ENCODE measurements around the gene FHIT.
A peak's percentile ranks its signal among the peaks of the same experiment; 100 is the strongest.

The FHIT gene

DNA sequence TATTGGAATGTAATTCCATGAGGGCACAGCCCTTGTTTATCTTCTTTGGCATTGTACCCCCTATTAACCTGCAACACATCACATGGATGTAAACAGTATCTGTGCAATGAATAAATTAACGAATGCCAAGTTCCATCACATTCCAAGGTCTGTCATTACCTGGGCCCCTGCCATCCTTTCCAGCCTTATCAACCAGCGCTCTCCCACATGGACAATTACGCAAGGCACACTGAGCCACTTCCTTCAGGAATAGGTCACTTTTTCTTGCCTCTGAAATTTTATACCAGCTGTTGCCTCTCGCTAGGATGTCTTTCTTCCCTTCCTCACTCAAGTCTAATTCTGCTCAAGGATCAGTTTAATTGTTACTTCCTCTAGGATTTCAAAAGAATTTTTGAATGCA, 1149.6 kb downstream of the FHIT start:
- Histone ChIP-seq H3K36me3 (ENCODE audit: control insufficient read depth, insufficient read depth, low read length) (no peaks in the 10 kb centered on the region), H3K27me3 (replicated peaks; ENCODE audit: control insufficient read depth, insufficient read depth, low read length, poor library complexity, severe bottlenecking) (no peaks in the 10 kb centered on the region), H3K27ac (ENCODE audit: insufficient read depth, low read length, poor library complexity, severe bottlenecking) (no peak overlapping the region), H3K4me1 (ENCODE audit: control insufficient read depth, insufficient read depth, low read length, poor library complexity, severe bottlenecking) (no peaks in the 10 kb centered on the region), H3K4me3 (ENCODE audit: insufficient read depth, low read depth, low read length, poor library complexity, severe bottlenecking) (no peak overlapping the region), H3K9me3 (ENCODE audit: control insufficient read depth, low read length) (no peaks in the 10 kb centered on the region)
- no peak for DNase-seq

DNA sequence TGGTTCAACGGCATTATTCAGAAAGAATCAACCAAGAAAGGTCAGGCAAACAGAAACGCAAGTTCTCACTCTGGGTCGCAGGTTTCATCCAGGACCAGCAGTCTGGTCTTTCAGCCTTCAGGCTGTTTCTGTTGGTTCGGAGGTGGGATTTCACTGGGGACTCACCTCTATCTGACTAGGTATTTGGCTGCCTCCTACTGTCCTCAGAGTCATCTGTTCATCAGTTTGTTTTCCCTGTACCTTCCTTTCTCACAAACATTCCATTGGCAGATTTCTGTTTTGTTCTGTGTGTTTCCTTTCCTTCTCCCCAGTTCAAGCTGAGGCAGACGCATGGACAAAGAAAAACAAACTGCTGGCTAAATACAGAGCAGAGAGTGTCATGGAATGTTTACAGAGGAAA, 1154.8 kb downstream of the FHIT start:
- Histone ChIP-seq H3K27me3 (replicated peaks; ENCODE audit: control insufficient read depth, insufficient read depth, low read length, poor library complexity, severe bottlenecking) (no peaks in the 10 kb centered on the region), H3K4me1 (ENCODE audit: control insufficient read depth, insufficient read depth, low read length, poor library complexity, severe bottlenecking) (no peaks in the 10 kb centered on the region), H3K9me3 (ENCODE audit: control insufficient read depth, low read length) (no peaks in the 10 kb centered on the region), H3K27ac (ENCODE audit: insufficient read depth, low read length, poor library complexity, severe bottlenecking) (no peak overlapping the region), H3K4me3 (ENCODE audit: insufficient read depth, low read depth, low read length, poor library complexity, severe bottlenecking) (no peak overlapping the region), H3K36me3 (ENCODE audit: control insufficient read depth, insufficient read depth, low read length) (no peaks in the 10 kb centered on the region)
- DNase-seq: no peak

DNA sequence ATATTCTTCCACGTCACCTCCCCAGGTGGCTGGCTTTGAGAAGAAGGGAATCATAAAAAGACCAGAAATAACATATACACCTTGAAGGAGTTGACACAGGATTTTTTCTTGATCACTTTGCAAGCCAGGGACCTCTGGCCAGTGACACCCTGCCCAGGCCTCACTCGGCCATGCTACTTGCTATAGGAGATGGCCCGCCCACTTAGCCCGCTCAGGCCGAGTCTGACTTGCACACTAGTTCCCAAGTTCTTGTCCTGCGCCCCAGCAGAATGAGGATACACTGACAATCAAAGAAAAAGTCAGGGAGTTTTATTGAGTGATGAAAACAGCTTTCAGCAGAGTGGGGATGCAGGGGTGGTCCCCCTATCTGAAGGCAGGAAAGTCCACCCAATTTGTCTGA, 1155.3 kb downstream of the FHIT start:
- Histone ChIP-seq H3K36me3 (ENCODE audit: control insufficient read depth, insufficient read depth, low read length) (no peaks in the 10 kb centered on the region), H3K27me3 (replicated peaks; ENCODE audit: control insufficient read depth, insufficient read depth, low read length, poor library complexity, severe bottlenecking) (no peaks in the 10 kb centered on the region), H3K4me1 (ENCODE audit: control insufficient read depth, insufficient read depth, low read length, poor library complexity, severe bottlenecking) (no peaks in the 10 kb centered on the region), H3K9me3 (ENCODE audit: control insufficient read depth, low read length) (no peaks in the 10 kb centered on the region), H3K27ac (ENCODE audit: insufficient read depth, low read length, poor library complexity, severe bottlenecking) (no peak overlapping the region), H3K4me3 (ENCODE audit: insufficient read depth, low read depth, low read length, poor library complexity, severe bottlenecking) (no peak overlapping the region)
- no peak for DNase-seq

DNA sequence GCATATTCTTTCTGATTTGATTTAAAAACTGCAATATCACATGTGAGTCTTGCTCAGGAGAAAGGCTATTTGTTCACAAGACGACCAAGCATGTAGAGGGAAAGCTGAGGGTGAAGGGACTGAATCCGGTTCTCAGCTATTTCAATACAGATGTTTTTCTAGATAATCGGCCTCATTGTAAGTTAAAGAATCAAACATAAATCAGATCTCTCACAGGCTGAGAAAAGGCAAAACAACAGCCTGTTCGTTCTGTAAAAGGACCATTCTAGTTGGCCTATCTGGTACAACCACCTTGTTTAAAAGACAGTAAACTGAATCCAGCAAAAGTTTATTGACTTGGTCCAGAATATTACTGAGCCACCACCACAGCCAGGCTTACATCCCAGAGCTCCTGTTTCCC, 1155.7 kb downstream of the FHIT start:
- no peak for DNase-seq
- Histone ChIP-seq H3K9me3 (ENCODE audit: control insufficient read depth, low read length) (no peaks in the 10 kb centered on the region), H3K27ac (ENCODE audit: insufficient read depth, low read length, poor library complexity, severe bottlenecking) (no peak overlapping the region), H3K4me1 (ENCODE audit: control insufficient read depth, insufficient read depth, low read length, poor library complexity, severe bottlenecking) (no peaks in the 10 kb centered on the region), H3K4me3 (ENCODE audit: insufficient read depth, low read depth, low read length, poor library complexity, severe bottlenecking) (no peak overlapping the region), H3K27me3 (replicated peaks; ENCODE audit: control insufficient read depth, insufficient read depth, low read length, poor library complexity, severe bottlenecking) (no peaks in the 10 kb centered on the region), H3K36me3 (ENCODE audit: control insufficient read depth, insufficient read depth, low read length) (no peaks in the 10 kb centered on the region)

DNA sequence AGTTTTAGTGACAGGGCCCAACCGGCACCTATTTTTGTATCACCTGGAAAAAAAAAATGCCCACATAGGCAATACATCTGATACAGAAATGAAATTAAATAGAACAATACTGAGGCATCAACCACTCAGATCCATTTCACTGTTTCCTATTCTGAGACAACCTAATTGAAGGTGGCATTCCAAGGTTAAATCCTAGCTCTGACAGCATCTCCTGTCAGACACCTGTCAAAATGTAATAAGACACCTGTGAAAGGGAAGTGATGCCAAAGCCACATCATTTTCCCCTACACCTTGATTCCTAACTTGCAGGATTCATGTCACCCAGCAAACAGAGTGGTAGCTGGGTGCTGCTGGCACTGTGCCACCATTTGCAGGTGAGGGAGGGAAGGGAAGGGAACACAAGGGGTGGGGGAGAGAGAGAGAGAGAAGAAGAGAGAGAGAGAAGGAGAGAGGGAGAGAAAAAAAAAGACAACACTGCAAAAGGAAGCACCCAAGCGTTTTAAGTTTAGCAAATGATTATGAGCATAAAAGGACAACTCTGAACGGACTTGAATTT, 1156.8 kb downstream of the FHIT start:
- no peaks in the 10 kb centered on the region for H3K4me1 ChIP-seq (ENCODE audit: control insufficient read depth, insufficient read depth, low read length, poor library complexity, severe bottlenecking)
- no peak for DNase-seq
- no peaks in the 10 kb centered on the region for H3K9me3 ChIP-seq (ENCODE audit: control insufficient read depth, low read length)
- H3K27ac ChIP-seq (ENCODE audit: insufficient read depth, low read length, poor library complexity, severe bottlenecking): no peak overlapping the region
- H3K36me3 ChIP-seq (ENCODE audit: control insufficient read depth, insufficient read depth, low read length): no peaks in the 10 kb centered on the region
- no peak overlapping the region for H3K4me3 ChIP-seq (ENCODE audit: insufficient read depth, low read depth, low read length, poor library complexity, severe bottlenecking)
- no peaks in the 10 kb centered on the region for H3K27me3 ChIP-seq (replicated peaks; ENCODE audit: control insufficient read depth, insufficient read depth, low read length, poor library complexity, severe bottlenecking)

DNA sequence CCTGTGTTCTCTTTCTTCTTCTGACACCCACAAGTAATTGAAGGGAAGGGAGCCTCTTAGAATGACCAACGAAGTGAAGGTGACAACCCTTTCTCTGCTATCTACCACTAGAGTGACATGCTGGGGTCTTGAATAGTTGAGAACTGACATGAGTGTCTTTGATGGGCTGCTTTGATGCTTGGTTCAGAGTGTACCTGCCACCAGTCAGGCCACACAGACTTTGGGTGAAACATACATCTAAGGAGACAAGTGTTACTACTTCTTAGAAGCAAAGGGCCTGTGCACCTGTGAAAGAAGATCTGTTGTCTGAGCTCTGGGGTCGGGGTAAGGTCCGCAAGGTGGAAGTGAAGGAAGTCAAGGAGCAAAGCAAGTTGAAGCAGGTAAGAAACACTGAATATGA, 1160.7 kb downstream of the FHIT start:
- DNase-seq: no peak
- H3K27ac ChIP-seq (ENCODE audit: insufficient read depth, low read length, poor library complexity, severe bottlenecking): no peak overlapping the region
- H3K27me3 ChIP-seq (replicated peaks; ENCODE audit: control insufficient read depth, insufficient read depth, low read length, poor library complexity, severe bottlenecking): no peaks in the 10 kb centered on the region
- no peaks in the 10 kb centered on the region for H3K9me3 ChIP-seq (ENCODE audit: control insufficient read depth, low read length)
- H3K4me3 ChIP-seq (ENCODE audit: insufficient read depth, low read depth, low read length, poor library complexity, severe bottlenecking): no peak overlapping the region
- no peaks in the 10 kb centered on the region for H3K36me3 ChIP-seq (ENCODE audit: control insufficient read depth, insufficient read depth, low read length)
- no peaks in the 10 kb centered on the region for H3K4me1 ChIP-seq (ENCODE audit: control insufficient read depth, insufficient read depth, low read length, poor library complexity, severe bottlenecking)

DNA sequence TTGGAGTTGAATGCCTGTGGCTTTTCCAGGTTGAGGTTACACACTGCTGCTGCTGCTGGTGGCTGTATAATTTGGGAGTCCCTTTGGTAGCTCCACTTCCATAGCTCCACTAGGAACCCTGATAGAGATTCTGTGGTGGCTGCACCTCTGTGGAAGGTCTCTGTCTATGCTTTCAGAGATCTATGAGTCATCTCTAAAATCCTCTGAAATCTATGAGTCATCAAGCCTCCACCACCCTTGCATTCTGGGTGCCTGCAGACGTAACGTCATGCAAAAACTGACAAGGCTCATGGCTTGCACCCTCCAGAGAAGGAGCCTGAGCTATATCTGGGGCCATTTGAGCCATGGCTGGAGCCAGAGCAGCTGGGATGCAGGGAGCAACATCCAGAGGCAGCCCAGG, 1164.4 kb downstream of the FHIT start:
- no peak overlapping the region for H3K27ac ChIP-seq (ENCODE audit: insufficient read depth, low read length, poor library complexity, severe bottlenecking)
- H3K4me3 ChIP-seq (ENCODE audit: insufficient read depth, low read depth, low read length, poor library complexity, severe bottlenecking): no peak overlapping the region
- H3K27me3 ChIP-seq (replicated peaks; ENCODE audit: control insufficient read depth, insufficient read depth, low read length, poor library complexity, severe bottlenecking): no peaks in the 10 kb centered on the region
- H3K9me3 ChIP-seq (ENCODE audit: control insufficient read depth, low read length): no peaks in the 10 kb centered on the region
- no peaks in the 10 kb centered on the region for H3K36me3 ChIP-seq (ENCODE audit: control insufficient read depth, insufficient read depth, low read length)
- no peaks in the 10 kb centered on the region for H3K4me1 ChIP-seq (ENCODE audit: control insufficient read depth, insufficient read depth, low read length, poor library complexity, severe bottlenecking)
- no peak for DNase-seq

DNA sequence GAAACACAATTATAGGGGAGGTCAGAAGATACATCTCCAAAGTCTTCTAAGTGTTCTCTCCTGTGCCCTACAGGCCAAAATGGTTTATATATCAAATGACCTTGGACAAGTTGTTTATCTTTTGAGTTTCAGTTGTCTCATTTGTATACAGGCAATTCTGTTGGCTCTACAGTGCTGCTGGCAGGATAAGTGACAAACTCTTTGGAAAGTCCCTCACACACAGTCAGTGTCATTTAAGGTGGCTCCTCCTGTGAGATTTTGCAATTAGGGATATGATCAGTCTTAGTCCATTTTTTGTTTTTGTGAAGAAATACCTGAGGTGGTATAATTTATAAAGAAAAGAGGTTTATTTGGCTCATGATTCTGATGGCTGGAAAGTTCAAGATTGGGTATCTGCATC, 1165.6 kb downstream of the FHIT start:
- Histone ChIP-seq H3K27me3 (replicated peaks; ENCODE audit: control insufficient read depth, insufficient read depth, low read length, poor library complexity, severe bottlenecking) (no peaks in the 10 kb centered on the region), H3K9me3 (ENCODE audit: control insufficient read depth, low read length) (no peaks in the 10 kb centered on the region), H3K4me1 (ENCODE audit: control insufficient read depth, insufficient read depth, low read length, poor library complexity, severe bottlenecking) (no peaks in the 10 kb centered on the region), H3K36me3 (ENCODE audit: control insufficient read depth, insufficient read depth, low read length) (no peaks in the 10 kb centered on the region), H3K27ac (ENCODE audit: insufficient read depth, low read length, poor library complexity, severe bottlenecking) (no peak overlapping the region), H3K4me3 (ENCODE audit: insufficient read depth, low read depth, low read length, poor library complexity, severe bottlenecking) (no peak overlapping the region)
- no peak for DNase-seq

DNA sequence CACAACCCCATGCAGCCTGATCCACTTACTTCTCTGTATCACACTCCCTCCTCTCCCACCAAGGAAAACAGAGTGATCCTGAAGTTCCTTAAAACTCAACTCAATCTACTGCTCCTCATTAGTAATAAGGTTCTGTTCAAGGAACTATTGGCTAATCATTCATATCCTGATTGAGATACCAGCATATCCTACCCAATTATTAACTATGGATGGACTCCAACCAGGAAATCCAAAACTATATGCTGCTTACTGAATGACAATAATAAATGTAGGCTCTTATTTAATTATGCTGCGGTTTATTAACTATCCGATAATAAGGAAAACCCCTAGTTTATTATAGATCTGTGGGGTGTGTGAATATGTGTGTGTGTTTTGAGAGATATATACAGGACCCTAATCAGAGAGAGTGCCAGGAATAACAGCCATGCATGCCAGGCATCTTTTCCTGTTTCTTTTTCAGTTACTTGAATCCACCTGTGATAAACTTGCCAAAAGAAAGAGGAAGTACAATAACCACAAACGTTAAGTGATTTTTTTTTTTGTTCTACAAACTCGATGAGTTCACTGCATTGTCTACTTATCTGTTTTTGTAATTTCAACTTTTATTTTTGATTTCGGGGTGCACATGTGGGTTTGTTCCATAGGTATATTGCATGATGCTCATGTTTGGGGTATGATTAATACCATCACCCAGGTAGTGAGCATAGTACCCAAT, 1169.7 kb downstream of the FHIT start:
- no peak overlapping the region for H3K4me3 ChIP-seq (ENCODE audit: insufficient read depth, low read depth, low read length, poor library complexity, severe bottlenecking)
- H3K27me3 ChIP-seq (replicated peaks; ENCODE audit: control insufficient read depth, insufficient read depth, low read length, poor library complexity, severe bottlenecking): no peaks in the 10 kb centered on the region
- DNase-seq: no peak

DNA sequence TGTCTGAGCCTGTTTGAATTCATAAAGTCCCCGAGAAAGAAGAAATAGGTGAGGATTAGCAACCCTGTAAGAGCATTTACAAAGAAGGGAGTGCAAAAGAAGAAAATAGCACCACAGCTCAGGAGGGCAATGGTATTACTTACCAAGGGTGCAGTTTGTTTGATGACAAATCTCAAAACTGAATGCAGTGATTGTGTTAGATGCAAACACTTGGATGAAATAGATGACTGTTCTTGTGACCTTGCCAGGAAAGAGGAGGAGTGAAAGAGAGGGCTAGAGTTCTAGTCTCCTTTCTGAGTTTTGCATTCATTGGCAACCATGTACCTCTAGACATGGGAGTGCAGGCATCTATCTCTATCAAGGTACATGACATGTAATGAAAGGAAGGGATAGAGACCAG, 1170.6 kb downstream of the FHIT start:
- Histone ChIP-seq H3K4me3 (ENCODE audit: insufficient read depth, low read depth, low read length, poor library complexity, severe bottlenecking) (peak overlapping the region; percentile 22), H3K4me1 (ENCODE audit: control insufficient read depth, insufficient read depth, low read length, poor library complexity, severe bottlenecking) (no peaks in the 10 kb centered on the region), H3K36me3 (ENCODE audit: control insufficient read depth, insufficient read depth, low read length) (no peaks in the 10 kb centered on the region), H3K9me3 (ENCODE audit: control insufficient read depth, low read length) (no peaks in the 10 kb centered on the region), H3K27ac (ENCODE audit: insufficient read depth, low read length, poor library complexity, severe bottlenecking) (peak overlapping the region; percentile 52), H3K27me3 (replicated peaks; ENCODE audit: control insufficient read depth, insufficient read depth, low read length, poor library complexity, severe bottlenecking) (no peaks in the 10 kb centered on the region)
- DNase-seq: no peak

More for the DNA sequence above, 1169.7 kb downstream of the FHIT start:
- Histone ChIP-seq H3K9me3 (ENCODE audit: control insufficient read depth, low read length) (no peaks in the 10 kb centered on the region), H3K36me3 (ENCODE audit: control insufficient read depth, insufficient read depth, low read length) (no peaks in the 10 kb centered on the region), H3K4me1 (ENCODE audit: control insufficient read depth, insufficient read depth, low read length, poor library complexity, severe bottlenecking) (no peaks in the 10 kb centered on the region), H3K27ac (ENCODE audit: insufficient read depth, low read length, poor library complexity, severe bottlenecking) (peak overlapping the region; percentile 52)
